ENCODE measurements around the gene PPFIBP1. TPM values are rescaled to one million over a fixed set of nuclear protein-coding genes. Genes with fewer than 3 reads are reported as not detected.

The PPFIBP1 gene
- total and polyA plus RNA-seq, 2 of the 8 experiments (the other 6 are each of a cell fraction or from before 2014, with no cell fraction given): 7.7 to 31.3 TPM

DNA sequence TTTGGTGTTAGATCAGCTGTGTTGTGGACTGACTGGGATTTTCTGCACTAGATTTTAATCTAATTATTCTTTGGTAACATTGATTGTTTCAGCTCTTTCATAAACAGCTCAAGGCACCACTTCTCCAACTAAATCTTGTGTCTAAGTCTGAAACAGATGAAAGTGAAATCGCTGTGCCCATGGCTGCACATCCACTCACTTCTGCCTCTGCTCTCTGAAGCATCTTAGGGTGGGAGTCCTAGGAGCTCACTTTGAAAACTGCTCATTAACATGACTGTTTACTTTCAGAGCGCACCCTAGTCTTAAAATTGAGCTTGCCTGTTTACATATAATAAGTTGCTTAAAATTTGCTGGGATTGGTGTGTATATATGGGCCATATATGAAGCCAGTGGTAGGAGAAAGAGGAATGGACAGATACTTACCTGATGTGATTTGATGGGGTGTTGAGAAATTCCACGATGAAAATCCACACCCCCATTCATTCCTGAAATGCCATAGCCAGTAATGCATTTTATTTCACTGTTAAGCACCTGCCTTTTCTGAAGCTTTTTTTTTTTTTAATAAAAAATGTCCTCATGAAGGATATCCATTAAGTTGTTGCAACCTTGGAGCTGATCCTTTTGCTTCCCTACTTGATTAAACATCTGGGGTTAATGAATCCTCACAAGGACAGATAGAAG, 52.8 kb downstream of the PPFIBP1 start (continued):
- TF ChIP-seq NANOG (IDR thresholded peaks at IDR 0.05; ENCODE audit: insufficient read depth, low read depth, low read length, poor library complexity, severe bottlenecking): no peak
- no peak for TF ChIP-seq ZNF274 (IDR thresholded peaks at IDR 0.05; ENCODE audit: borderline replicate concordance, extremely low read depth, low read length)
- TF ChIP-seq KDM1A (IDR thresholded peaks at IDR 0.05; ENCODE audit: borderline replicate concordance, low read length): no peak
- no peak for TF ChIP-seq POLR2AphosphoS5 (IDR thresholded peaks at IDR 0.05; ENCODE audit: low read depth, low read length)
- TF ChIP-seq BRCA1 (IDR thresholded peaks at IDR 0.05; ENCODE audit: low read depth, low read length): no peak
- TF ChIP-seq POLR2A (IDR thresholded peaks at IDR 0.05; ENCODE audit: control extremely low read depth in 1 of 2, low read depth in 2 of 2, low read length in 2 of 2): no peak

Data from H1 (cell line).